ENCODE results near the gene NXPH4. TPM values are rescaled to one million over a fixed set of nuclear protein-coding genes. Genes with fewer than 3 reads are reported as not detected.

NXPH4 gene
- 10 to 100 TPM in 3 of 4 donors, 1 to 10 TPM in 1; 7.1 to 26.0 (median 18.3) TPM for total RNA-seq

DNA sequence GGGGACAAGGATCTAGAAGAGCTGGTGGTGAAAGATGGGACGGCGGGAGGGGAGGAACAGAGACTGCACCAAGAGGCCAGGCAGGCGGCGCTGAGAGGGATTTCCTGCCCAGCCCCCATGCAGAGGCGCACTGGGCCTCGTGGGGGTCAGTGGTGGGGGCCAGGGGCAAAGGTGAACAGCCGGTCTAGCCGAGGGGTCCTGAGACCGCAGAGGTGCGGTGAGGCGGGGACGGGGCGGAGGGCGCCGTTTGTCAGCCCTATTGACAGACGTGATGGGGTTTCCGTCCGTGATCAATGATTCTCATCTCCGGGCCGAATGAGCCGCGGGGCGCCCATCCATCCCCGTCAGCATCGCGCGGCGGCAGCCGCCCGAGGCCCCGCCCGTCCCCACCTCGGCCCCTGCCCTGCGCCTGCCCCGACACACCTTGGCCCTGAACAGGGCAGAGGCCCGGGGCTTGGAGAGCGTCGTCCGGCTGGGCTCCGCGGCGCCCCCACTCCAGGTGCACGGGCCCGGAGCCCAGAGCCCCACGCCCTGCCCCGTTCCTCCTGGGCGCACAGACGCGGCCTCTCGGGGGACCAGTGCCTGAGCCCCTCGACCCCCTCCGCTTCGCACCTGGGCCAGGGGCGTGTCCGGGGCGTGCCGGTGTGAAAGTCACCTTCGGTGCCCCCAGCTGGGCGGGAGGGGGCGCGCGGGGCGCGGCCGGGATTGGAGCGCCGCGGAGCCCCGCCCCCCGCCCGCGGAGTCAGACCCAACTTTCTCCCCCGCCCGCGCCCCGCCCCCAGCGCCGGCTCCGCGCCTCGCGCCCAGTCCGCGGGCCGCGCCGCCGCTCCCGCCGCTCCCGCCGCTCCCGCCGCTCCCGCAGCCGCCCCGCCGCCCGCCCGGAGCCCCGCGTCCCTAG, at the start of gene NXPH4:
Gene NXPH4 (plus strand): TSS at position 781 of the 898 bp plus-strand sequence. CDS start 176 bp downstream, outside the sequence.
- H3K27me3 ChIP-seq: peaks cover 53% of the 10 kb centered on the region
- peak in 1 of 2 donors; percentile 76 for DNase-seq (ENCODE audit: low spot score in 2 of 2)

DNA sequence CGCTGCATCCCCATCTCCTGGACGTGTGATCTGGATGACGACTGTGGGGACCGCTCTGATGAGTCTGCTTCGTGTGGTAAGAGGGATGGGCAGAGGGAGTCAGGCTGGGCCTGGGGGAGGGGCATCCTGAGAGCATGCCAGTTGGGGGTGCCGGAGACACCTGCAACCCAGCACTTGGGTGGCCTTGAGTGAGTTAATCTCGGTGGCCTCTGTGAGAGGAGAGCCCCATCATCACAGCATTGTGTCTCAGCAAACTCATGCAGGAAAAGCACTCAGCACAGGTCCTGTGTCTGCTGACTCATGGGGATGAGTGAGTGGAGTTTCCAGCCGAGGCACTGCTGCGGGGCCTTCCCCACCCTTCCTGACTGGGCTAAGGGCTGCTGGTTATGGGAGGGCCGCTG, 49.6 kb upstream of the NXPH4 start:
- H3K36me3 ChIP-seq: peaks cover 63% of the 10 kb centered on the region
- WGBS: 71% methylated on average over 5 of the region's 10 CpGs
- H3K27ac ChIP-seq: peak overlapping the region; percentile 1
- H3K4me3 ChIP-seq: no peak overlapping the region
- DNase-seq (ENCODE audit: low spot score in 2 of 2): no peak
- TF ChIP-seq POLR2AphosphoS5 (IDR thresholded peaks at IDR 0.05) (no peak), EP300 (IDR thresholded peaks at IDR 0.05) (no peak), POLR2A (IDR thresholded peaks at IDR 0.05) (no peak)
- H3K9me3 ChIP-seq: no peaks in the 10 kb centered on the region
- no peaks in the 10 kb centered on the region for H3K27me3 ChIP-seq
- H3K4me1 ChIP-seq: peaks cover 56% of the 10 kb centered on the region

More for the DNA sequence above, at the start of gene NXPH4:
- H3K36me3 ChIP-seq: peaks cover 14% of the 10 kb centered on the region
- TF ChIP-seq EP300 (IDR thresholded peaks at IDR 0.05): no peak
- WGBS: 6% methylated on average over 15 of the region's 102 CpGs
- H3K4me3 ChIP-seq: peak within 1 kb of the TSS; percentile 63
- no peak within 1 kb of the TSS for H3K27ac ChIP-seq
- peaks cover 61% of the 10 kb centered on the region for H3K4me1 ChIP-seq
- no peaks in the 10 kb centered on the region for H3K9me3 ChIP-seq

DNA sequence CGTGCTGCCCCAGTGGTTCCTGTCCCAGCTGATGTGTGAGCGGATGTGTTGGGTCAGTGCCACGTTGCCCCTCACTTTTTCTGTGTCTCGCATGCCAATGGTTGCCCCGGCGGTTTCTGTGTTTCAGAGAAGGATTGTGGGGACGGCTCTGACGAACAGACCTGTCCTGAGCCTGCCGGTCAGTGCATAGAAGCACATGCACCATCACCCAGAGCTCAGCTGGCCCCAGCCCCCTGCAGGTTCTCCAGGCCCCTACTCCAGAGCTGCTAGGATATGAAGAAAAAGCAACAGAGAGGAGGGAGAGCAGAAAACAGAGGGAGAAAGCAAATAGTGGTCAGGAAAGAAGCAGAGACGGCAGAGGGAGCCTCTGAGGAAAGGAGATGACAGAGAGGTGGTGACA, 48.5 kb upstream of the NXPH4 start:
- DNase-seq (ENCODE audit: low spot score in 2 of 2): no peak
- Histone ChIP-seq H3K9me3 (no peaks in the 10 kb centered on the region), H3K27me3 (no peaks in the 10 kb centered on the region), H3K27ac (no peak overlapping the region), H3K4me3 (no peak overlapping the region), H3K36me3 (peaks cover 52% of the 10 kb centered on the region), H3K4me1 (peaks cover 64% of the 10 kb centered on the region)
- 94% methylated on average over 7 of the region's 10 CpGs for WGBS
- TF ChIP-seq POLR2AphosphoS5 (IDR thresholded peaks at IDR 0.05) (no peak), EP300 (IDR thresholded peaks at IDR 0.05) (no peak), POLR2A (IDR thresholded peaks at IDR 0.05) (no peak)
- TF ChIP-seq, protein P1, sequence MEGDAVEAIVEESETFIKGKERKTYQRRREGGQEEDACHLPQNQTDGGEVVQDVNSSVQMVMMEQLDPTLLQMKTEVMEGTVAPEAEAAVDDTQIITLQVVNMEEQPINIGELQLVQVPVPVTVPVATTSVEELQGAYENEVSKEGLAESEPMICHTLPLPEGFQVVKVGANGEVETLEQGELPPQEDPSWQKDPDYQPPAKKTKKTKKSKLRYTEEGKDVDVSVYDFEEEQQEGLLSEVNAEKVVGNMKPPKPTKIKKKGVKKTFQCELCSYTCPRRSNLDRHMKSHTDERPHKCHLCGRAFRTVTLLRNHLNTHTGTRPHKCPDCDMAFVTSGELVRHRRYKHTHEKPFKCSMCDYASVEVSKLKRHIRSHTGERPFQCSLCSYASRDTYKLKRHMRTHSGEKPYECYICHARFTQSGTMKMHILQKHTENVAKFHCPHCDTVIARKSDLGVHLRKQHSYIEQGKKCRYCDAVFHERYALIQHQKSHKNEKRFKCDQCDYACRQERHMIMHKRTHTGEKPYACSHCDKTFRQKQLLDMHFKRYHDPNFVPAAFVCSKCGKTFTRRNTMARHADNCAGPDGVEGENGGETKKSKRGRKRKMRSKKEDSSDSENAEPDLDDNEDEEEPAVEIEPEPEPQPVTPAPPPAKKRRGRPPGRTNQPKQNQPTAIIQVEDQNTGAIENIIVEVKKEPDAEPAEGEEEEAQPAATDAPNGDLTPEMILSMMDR (IDR thresholded peaks at IDR 0.05): no peak

DNA sequence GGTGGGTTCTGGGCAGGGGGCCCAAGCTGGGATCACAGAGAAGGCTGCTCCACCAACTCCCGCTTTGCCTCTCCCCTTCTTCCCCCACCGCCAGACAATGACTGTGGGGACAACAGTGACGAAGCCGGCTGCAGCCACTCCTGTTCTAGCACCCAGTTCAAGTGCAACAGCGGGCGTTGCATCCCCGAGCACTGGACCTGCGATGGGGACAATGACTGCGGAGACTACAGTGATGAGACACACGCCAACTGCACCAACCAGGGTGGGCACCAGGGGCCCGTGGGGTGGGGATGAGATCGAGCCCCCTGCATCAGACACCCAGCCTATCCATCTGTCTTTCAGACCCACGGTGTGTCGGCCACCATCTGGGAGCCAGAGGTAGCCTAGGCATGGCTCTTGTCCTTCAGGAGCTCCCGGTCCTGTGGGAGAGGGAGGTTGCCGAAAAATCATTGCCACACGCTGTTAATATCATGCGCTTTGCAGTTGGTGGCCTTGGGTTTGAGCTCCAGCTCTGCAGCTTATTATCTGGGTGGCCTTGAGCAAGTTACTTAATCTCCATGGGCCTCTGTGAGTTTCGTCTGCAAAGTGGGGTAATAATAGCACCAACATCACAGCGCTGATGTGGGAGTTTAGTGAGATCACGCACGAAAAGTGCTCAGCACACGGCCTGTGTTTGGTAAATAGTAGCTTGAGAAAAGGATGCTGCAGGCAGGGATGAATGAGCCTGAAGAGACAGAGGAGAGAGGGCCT, 47.4 kb upstream of the NXPH4 start:
- WGBS: 88% methylated on average over 20 of the region's 23 CpGs
- Histone ChIP-seq H3K27me3 (no peaks in the 10 kb centered on the region), H3K4me3 (no peak overlapping the region), H3K4me1 (peaks cover 70% of the 10 kb centered on the region), H3K9me3 (no peaks in the 10 kb centered on the region), H3K36me3 (peaks cover 54% of the 10 kb centered on the region), H3K27ac (no peak overlapping the region)
- DNase-seq (ENCODE audit: low spot score in 2 of 2): no peak
- TF ChIP-seq, protein P1 (IDR thresholded peaks at IDR 0.05): no peak
- TF ChIP-seq EP300 (IDR thresholded peaks at IDR 0.05) (no peak), POLR2AphosphoS5 (IDR thresholded peaks at IDR 0.05) (no peak), POLR2A (IDR thresholded peaks at IDR 0.05) (no peak)

DNA sequence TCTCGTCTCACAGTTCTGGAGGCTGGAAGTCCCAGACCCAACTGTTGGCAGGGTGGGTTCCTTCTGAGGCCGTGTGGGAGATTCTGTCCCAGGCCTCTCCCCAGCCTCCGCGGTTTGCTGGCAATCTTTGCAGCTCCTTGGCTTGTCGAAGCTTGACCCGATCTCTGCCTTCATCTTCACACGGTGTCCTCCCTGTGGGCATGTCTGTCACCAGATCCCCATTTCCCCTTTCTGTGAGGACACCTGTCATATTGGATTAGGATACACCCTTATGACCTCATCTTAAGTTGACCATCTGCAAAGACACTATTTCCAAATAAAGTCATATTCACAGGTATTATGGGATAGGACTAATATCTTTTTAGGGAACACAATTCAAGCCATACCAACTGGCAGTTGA, 46.6 kb upstream of the NXPH4 start:
- Histone ChIP-seq H3K27ac (no peak overlapping the region), H3K4me1 (peaks cover 74% of the 10 kb centered on the region), H3K4me3 (no peak overlapping the region), H3K9me3 (no peaks in the 10 kb centered on the region), H3K36me3 (peaks cover 51% of the 10 kb centered on the region), H3K27me3 (no peaks in the 10 kb centered on the region)
- no peak for DNase-seq (ENCODE audit: low spot score in 2 of 2)
- TF ChIP-seq, protein P1 (IDR thresholded peaks at IDR 0.05): no peak
- TF ChIP-seq POLR2AphosphoS5 (IDR thresholded peaks at IDR 0.05) (no peak), POLR2A (IDR thresholded peaks at IDR 0.05) (no peak), EP300 (IDR thresholded peaks at IDR 0.05) (no peak)
- 38% methylated on average over 7 of the region's 7 CpGs for WGBS

DNA sequence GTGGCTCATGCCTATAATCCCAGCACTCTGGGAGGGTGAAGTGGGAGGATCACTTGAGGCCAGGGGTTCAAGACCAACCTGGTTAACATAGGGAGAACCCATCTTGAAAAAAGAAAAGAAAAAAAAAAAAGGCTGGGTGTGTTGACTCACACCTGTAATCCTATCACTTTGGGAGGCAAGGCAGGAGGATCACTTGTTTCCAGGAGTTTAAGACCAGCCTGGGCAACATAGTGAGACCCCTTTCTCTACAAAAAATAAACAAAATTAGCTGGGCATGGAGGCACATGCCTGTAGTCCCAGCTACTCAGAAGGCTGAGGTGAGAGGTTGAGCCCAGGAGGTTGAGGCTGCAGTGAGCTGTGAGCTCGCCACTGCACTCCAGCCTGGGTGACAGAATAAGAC, 46.2 kb upstream of the NXPH4 start:
- DNase-seq (ENCODE audit: low spot score in 2 of 2): no peak
- Histone ChIP-seq H3K4me1 (peaks cover 74% of the 10 kb centered on the region), H3K36me3 (peaks cover 50% of the 10 kb centered on the region), H3K27me3 (no peaks in the 10 kb centered on the region), H3K9me3 (no peaks in the 10 kb centered on the region), H3K4me3 (no peak overlapping the region), H3K27ac (no peak overlapping the region)
- 63% methylated on average over 1 of the region's 1 CpG for whole genome bisulfite sequencing
- TF ChIP-seq, protein P1 (IDR thresholded peaks at IDR 0.05): no peak
- TF ChIP-seq EP300 (IDR thresholded peaks at IDR 0.05): no peak

Measured in suprapubic skin (tissue), 4 donors.